Measurements from ENCODE around the gene SORL1.

Gene SORL1

DNA sequence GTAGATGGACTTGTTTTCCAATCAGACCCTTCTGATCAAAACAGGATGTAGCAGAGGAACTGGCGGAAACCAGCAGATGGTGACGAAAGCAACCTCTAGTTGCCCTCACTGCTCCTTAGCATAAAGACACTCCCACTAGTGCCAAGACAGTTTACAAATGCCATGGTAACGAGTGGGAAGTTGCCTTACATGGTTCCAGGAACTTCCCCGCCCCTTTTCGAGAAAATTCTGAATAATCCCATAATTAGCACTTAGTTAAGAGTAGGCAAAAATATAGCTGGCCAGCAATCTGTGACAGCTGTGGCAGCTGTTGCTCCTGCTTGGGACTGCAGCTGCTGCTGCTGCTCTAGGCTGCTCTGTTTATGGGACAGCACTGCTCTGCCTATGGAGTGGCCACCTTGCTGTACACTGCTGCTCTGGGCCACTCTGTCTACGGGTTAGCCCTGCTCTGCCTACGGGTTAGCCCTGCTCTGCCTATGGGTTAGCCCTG lies 33.4 kb upstream of the SORL1 start:
- no peak for TF ChIP-seq ZNF274 (IDR thresholded peaks at IDR 0.05; ENCODE audit: low read depth, low read length)
- no peak overlapping the region for H3K4me3 ChIP-seq (ENCODE audit: low read length)

- no peak for TF ChIP-seq ZNF274 (IDR thresholded peaks at IDR 0.05; ENCODE audit: low read depth, low read length)
- no peak overlapping the region for H3K4me3 ChIP-seq (ENCODE audit: low read length)
These were observed 32.3 kb upstream of the SORL1 start for GRCh38 chr11:121419836-121420235.

GRCh38 chr11:121420398-121420797 lies 31.7 kb upstream of the SORL1 start:
- H3K4me3 ChIP-seq (ENCODE audit: low read length) = no peak overlapping the region
- no peak for TF ChIP-seq ZNF274 (IDR thresholded peaks at IDR 0.05; ENCODE audit: low read depth, low read length)

DNA sequence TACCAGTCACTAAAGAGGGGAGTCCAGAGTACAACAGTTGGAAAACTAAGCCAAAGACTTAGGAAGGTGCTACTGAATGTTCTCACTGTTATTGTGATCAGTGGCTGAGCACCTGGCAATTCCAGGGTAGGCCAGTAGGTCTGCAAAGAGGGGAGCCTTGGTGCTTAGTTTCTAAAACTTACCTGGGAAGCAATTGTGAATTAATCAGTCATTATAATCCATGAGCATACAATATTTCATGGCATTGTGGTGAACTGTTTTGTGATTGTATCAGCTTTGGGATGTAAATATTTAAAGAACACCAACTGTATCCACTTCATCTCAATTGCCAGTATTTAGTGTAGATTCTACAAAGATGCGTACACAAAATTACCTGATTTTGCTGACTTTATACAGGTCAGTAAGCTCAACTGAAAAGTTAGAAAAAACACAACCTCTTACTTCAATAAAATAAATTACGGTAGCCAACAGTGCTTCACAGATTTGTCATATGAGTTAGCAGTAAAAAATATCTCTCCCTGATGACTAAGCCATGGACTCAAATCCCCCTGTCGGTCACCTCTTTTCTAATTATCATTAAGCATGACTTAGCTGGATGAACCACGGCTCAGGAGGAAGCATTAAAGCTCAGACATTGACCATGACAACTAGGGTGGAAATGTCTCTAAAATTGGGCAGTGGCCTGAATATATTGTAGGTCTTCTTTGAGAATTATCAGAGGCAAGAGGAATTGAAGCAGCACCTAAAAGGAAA lies 30.8 kb upstream of the SORL1 start:
- no peak for TF ChIP-seq ZNF274 (IDR thresholded peaks at IDR 0.05; ENCODE audit: low read depth, low read length)
- no peak overlapping the region for H3K4me3 ChIP-seq (ENCODE audit: low read length)

DNA sequence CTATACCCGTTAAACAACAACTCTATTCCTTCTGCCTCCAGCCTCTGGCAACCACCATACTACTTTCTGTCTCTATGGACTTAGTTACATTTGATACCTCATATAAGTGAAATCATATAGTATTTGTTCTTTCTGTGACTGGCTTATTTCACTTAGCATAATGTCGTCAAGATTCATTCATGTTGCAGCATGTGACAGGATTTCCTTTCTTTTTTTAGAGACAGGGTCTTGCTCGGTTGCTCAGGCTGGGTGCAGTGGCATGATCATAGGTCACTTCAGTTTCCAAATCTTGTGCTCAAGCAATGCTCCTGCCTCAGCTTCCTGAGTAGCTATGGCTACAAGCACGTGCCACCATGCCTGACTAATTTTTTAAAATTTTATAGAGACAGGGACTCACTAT lies 29.4 kb upstream of the SORL1 start:
- no peak overlapping the region for H3K4me3 ChIP-seq (ENCODE audit: low read length)

GRCh38 chr11:121425828-121426227 lies 26.3 kb upstream of the SORL1 start:
- TF ChIP-seq ZNF274 (IDR thresholded peaks at IDR 0.05; ENCODE audit: low read depth, low read length) = no peak
- H3K4me3 ChIP-seq (ENCODE audit: low read length) = no peak overlapping the region

More for the DNA sequence above, 29.4 kb upstream of the SORL1 start:
- no peak for TF ChIP-seq ZNF274 (IDR thresholded peaks at IDR 0.05; ENCODE audit: low read depth, low read length)

GRCh38 chr11:121426476-121427399 lies 25.4 kb upstream of the SORL1 start:
- H3K4me3 ChIP-seq (ENCODE audit: low read length) = peak overlapping the region; percentile 3; the same call in 1 of the 2 replicates
- no peak for TF ChIP-seq ZNF274 (IDR thresholded peaks at IDR 0.05; ENCODE audit: low read depth, low read length)

GRCh38 chr11:121427400-121427744 lies 24.7 kb upstream of the SORL1 start:
- TF ChIP-seq ZNF274 (IDR thresholded peaks at IDR 0.05; ENCODE audit: low read depth, low read length) = no peak
- no peak overlapping the region; the same call in 1 of the 2 replicates for H3K4me3 ChIP-seq (ENCODE audit: low read length)

DNA sequence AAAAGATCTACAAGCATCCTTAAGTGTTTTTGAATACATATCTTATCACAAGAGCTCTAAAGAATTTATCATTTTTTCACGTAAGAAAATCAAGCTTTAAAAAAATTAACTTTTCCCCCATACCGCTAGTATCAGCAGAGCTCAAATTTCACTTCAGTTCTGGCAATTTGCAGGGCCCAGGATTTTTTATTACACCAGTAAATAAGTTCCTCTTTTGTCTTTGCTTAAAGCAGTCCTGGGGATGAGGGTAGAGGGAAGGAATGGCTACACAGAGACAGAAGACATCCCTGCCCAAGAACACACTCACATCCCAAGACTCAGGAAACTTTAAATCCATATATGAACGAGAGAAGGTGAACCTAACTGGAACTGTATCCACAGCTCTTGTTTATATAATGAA lies 22.6 kb upstream of the SORL1 start:
- no peak for TF ChIP-seq ZNF274 (IDR thresholded peaks at IDR 0.05; ENCODE audit: low read depth, low read length)
- no peak overlapping the region for H3K4me3 ChIP-seq (ENCODE audit: low read length)

DNA sequence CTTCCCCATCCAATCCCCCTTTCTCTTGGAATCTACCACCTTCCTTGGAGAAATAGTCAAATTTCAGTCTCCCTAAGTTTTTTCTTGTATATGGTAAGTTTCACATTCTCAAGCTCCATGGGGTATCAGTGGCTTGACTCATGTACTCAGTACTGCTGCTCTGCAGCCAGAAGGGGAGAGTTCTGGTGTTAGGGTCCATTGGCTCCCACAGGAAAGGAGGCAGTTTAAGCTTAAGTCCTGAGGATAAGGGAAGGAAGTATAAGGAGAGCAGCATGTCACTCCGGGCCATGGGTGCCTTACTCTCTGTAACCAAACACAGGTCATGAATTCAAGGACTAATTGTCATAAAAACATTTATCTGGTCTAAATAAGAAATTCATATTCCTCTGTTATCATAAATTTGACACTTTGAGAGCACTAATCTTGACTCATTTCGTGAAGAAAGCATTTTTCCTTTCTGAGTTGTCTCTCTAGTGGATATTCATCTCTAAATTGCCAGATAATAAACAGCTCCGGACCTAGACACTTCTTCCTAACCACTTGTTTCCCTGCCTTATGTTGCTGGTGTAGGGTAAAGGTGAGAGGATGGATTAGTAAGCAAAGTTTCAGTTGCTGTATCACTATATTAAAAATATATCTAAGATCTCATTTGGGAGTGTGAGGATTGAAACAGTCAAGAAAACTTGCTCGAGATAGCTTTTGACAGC lies 20.1 kb upstream of the SORL1 start:
- TF ChIP-seq ZNF274 (IDR thresholded peaks at IDR 0.05; ENCODE audit: low read depth, low read length) = no peak
- no peak overlapping the region for H3K4me3 ChIP-seq (ENCODE audit: low read length)

GRCh38 chr11:121435132-121435531 lies 17.0 kb upstream of the SORL1 start:
- no peak overlapping the region for H3K4me3 ChIP-seq (ENCODE audit: low read length)
- TF ChIP-seq ZNF274 (IDR thresholded peaks at IDR 0.05; ENCODE audit: low read depth, low read length) = no peak

DNA sequence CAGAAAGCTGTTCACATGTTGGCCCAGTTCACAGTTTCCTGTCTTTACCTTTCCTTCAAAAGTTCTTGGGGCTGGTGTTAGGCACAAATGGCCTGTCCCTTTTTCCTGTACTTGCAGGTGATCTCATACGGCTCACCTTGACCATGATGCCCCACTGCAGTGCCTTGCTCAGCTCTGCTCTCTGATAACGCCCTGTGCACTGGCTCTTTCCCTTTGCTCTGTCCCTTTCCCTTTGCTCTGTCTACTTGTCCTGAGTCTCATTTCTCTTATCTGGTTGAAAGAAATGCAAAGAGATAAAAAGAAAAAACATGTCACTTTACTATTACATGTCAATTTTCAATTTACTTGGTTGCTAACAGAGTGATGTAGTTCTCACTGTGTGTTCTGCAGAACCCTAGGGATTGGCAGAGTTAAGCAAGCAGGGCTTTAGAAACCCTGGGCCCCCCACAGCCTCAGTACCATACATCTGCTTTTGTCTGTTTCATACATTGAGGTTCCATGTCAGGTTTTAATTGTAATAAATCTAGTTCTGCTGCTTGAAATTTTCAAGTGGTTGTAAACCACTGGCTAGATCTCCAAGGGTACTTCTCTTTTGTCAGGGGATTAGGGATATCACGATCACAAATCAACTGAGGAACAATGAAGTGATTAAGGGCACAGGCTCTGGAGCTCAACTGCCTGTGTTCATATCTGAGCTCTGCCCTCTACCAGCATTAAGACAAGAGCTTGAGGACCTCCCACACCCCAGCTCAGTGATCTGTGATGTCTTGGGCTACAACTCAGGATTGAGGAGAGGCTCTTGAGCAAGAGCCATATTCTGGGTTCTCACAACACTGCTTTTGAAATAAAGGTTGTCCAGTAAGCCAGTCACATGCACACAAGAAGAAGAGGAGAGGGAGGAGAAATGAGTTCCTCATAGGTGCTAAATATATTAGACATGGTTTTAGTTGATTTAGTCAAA lies 16.3 kb upstream of the SORL1 start:
- no peak overlapping the region for H3K4me3 ChIP-seq (ENCODE audit: low read length)
- TF ChIP-seq ZNF274 (IDR thresholded peaks at IDR 0.05; ENCODE audit: low read depth, low read length) = no peak

GRCh38 chr11:121437018-121437685 lies 15.0 kb upstream of the SORL1 start:
- no peak for TF ChIP-seq ZNF274 (IDR thresholded peaks at IDR 0.05; ENCODE audit: low read depth, low read length)
- no peak overlapping the region for H3K4me3 ChIP-seq (ENCODE audit: low read length)
